ENCODE measurements around the gene CALR3. TPM values are rescaled to one million over a fixed set of nuclear protein-coding genes. Genes with fewer than 3 reads are reported as not detected.

The CALR3 gene
- total and polyA plus RNA-seq, 2 of the 8 experiments (the other 6 are each of a cell fraction or from before 2014, with no cell fraction given) = 0.11 to 0.32 TPM

DNA sequence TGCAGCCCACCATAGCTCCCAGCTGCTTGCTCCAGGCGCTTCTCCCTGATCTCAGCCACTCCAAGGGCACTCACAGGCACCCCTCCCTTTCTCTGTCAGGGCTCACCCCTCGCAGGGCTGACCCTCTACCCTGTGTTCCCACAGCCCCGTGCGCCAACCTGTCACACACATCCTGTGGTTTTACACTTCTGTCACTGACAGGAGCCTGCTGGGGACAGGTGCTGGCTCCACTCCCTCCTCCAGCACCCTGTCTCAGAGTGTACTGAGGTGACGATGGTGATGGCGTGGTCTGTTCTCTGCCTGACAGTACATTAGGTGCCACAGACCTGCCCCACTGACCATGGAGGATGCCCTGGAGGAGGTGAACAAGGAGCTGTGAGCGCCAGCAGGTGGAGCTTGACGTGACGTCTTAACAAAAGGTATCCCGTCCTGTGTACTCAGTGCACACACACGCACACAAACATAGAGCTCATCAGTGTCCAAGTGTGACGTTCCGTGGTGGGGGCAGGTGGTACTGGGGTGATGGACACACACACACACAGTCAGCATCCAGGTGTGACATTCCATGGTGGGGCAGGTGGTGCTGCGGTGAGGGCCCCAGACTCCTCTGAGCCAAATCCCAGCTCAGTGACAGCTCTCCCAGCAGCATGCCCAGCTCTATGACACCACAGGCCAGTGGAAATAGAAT is 21.1 kb upstream of the CALR3 start (continued):
- TF ChIP-seq CHD7 (IDR thresholded peaks at IDR 0.05; ENCODE audit: insufficient replicate concordance, low read length) (no peak), BCL11A (IDR thresholded peaks at IDR 0.05; ENCODE audit: low read depth in 2 of 2, low read length in 2 of 2) (no peak), ASH2L (IDR thresholded peaks at IDR 0.05; ENCODE audit: low read length) (no peak)

Measured in H1 (cell line).